AG04450 (cell line): ENCODE data around the gene EMC9. TPM values are rescaled to one million over a fixed set of nuclear protein-coding genes. Genes with fewer than 3 reads are reported as not detected.

Experiments
- CTCF ChIA-PET: fragments of 300-600, 350-600 bp; formaldehyde crosslinking; extraction: SDS; loops from one replicate; lab custom pipeline; 2022; ENCODE audit warnings: antibody characterized with exemption, inconsistent platforms; lab: Charles Lee
- POLR2A ChIA-PET: fragments of 350-600 bp; formaldehyde crosslinking; extraction: SDS; loops from one replicate; lab custom pipeline; 2021; ENCODE audit warnings: antibody characterized with exemption, inconsistent platforms; lab: Yijun Ruan, JAX
- DNase-seq: peaks from one replicate; pipeline ENCODE4 v3.0.0-alpha.2; 2011; ENCODE audit warnings: low read depth, low spot score
- H3K27ac ChIP-seq: one replicate; pipeline ENCODE4 v1.5.1; 2012; ENCODE audit warnings: low read depth, low read length, control low read depth
- H3K27me3 ChIP-seq: one replicate; pipeline ENCODE4 v1.6.0; 2012; ENCODE audit warnings: low read length; ENCODE audit not compliant: control insufficient read depth, insufficient read depth
- H3K4me3 ChIP-seq: 2 replicates; pipeline ENCODE4 v1.5.1; 2011; ENCODE audit warnings: mild to moderate bottlenecking, low read depth, low read length, control low read depth
- H3K9me3 ChIP-seq: 2 replicates; pipeline ENCODE4 v1.5.1; 2012; ENCODE audit warnings: low read length; ENCODE audit not compliant: control insufficient read depth, insufficient read depth
- polyA plus RNA-seq: library from polyadenylated mRNA; depleted of rRNA; stranded (reverse); fragments of >200 nt; gene quantifications from 2 replicates; pipeline ENCODE4 v1.2.3, GENCODE V29; 2011
- TF ChIP-seq, protein P1 (sequence below): IDR thresholded peaks from 2 replicates; pipeline ENCODE4 v1.5.1; 2011; ENCODE audit warnings: low read depth, low read length, control low read depth, inconsistent platforms

EMC9 gene
- polyA plus RNA-seq, 1 experiment = 4.4 TPM

DNA sequence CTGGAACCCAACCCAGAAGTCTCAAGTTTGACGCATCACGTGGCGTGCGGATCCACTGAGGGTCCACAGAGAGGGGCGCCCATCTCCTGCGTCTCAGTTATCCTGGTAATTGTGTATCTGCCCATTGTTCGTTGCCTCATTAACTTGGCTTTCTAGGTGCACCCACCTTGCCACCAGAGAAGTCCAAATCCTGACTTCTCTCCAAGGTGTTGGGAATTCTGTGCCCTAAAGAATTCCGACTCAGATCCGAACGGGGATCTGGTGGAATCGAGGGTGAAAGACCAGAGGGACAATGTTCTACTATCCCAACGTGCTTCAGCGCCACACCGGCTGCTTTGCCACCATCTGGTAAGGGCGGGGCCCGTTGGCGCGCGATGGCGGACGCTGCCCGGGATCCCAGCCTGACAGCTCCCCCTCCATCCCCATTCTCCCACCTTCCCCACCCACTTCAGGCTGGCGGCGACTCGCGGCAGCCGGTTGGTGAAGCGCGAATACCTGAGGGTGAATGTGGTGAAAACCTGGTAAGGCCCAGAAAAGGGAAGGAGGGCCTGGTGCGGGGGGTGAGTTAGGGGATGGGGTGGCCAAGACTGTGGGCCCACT, 31.0 kb upstream of the EMC9 start:
- Histone ChIP-seq H3K27ac (no peak overlapping the region), H3K27me3 (no peaks in the 10 kb centered on the region), H3K4me3 (peak overlapping the region; percentile 37), H3K9me3 (no peaks in the 10 kb centered on the region; the same call in 1 of the 2 replicates)
- CTCF ChIA-PET = interaction anchor here (2.0 kb wide), 1 partner anchor 11 kb away, joined by 8 read pairs; the partner anchor contains the start of gene IRF9
- no peak for DNase-seq
- TF ChIP-seq, protein P1, sequence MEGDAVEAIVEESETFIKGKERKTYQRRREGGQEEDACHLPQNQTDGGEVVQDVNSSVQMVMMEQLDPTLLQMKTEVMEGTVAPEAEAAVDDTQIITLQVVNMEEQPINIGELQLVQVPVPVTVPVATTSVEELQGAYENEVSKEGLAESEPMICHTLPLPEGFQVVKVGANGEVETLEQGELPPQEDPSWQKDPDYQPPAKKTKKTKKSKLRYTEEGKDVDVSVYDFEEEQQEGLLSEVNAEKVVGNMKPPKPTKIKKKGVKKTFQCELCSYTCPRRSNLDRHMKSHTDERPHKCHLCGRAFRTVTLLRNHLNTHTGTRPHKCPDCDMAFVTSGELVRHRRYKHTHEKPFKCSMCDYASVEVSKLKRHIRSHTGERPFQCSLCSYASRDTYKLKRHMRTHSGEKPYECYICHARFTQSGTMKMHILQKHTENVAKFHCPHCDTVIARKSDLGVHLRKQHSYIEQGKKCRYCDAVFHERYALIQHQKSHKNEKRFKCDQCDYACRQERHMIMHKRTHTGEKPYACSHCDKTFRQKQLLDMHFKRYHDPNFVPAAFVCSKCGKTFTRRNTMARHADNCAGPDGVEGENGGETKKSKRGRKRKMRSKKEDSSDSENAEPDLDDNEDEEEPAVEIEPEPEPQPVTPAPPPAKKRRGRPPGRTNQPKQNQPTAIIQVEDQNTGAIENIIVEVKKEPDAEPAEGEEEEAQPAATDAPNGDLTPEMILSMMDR = no peak
- POLR2A ChIA-PET = interaction anchor here (1.0 kb wide), 1 partner anchor 11 kb away, joined by 4 read pairs; the partner anchor contains the start of gene IRF9

GRCh38 chr14:24171422-24172260, 30.2 kb upstream of the EMC9 start, which contains the start of gene REC8:
TSS of gene REC8 (plus strand) at chr14:24172080. CDS start at chr14:24172553, 473 bp downstream.
- peak within 1 kb of the TSS; percentile 37 for H3K4me3 ChIP-seq
- POLR2A ChIA-PET = interaction anchor here (1.0 kb wide), 1 partner anchor 11 kb away, joined by 4 read pairs; the partner anchor contains the start of gene IRF9
- no peak within 1 kb of the TSS for H3K27ac ChIP-seq
- H3K9me3 ChIP-seq = no peaks in the 10 kb centered on the region; the same call in 1 of the 2 replicates
- CTCF ChIA-PET = interaction anchor here (1.9 to 2.0 kb wide), 2 partner anchors 10 kb away, joined by 8 to 19 read pairs; partner anchors contain the start of gene IRF9
- TF ChIP-seq, protein P1 = no peak
- no peaks in the 10 kb centered on the region for H3K27me3 ChIP-seq
- no peak for DNase-seq

DNA sequence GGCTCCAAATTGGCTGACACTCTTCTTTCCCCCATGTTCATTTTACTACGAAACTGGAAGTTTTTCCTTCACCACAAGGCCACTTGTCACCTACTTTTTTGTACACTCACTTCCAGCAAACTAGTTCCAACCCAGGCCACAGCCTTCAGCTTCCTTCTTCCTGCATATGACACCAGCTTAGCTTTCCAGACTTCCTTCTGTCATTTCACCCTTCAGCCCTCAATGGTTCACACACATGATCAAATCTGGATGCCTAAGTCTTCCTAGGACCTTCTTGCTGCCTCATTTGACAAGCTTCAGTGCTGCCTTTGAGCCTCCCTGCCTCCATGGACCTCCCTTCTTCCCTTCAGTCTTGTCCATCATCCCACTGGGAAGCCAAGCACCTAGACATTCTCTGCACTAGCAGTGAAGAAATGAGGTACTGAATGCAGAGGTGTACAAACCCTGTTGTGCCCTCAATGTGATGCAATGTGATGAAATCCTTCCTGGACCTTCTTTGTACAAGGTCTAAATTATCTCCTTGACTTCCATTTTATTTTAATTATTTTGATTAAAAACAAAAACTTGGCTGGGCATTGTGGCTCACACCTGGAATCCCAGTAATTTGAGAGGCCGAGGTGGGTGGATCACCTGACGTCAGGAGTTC, 26.2 kb upstream of the EMC9 start:
- H3K9me3 ChIP-seq = no peaks in the 10 kb centered on the region; the same call in 1 of the 2 replicates
- no peak overlapping the region for H3K4me3 ChIP-seq
- DNase-seq = no peak
- H3K27me3 ChIP-seq = no peaks in the 10 kb centered on the region
- CTCF ChIA-PET = interaction anchor here (1.1 kb wide), 1 partner anchor 141 kb away, joined by 3 read pairs; no protein-coding TSS in a partner anchor
- TF ChIP-seq, protein P1 = no peak
- POLR2A ChIA-PET = interaction anchor here (0.9 kb wide), 1 partner anchor 46 kb away, joined by 9 read pairs; the partner anchor contains the start of gene CHMP4A
- H3K27ac ChIP-seq = no peak overlapping the region

DNA sequence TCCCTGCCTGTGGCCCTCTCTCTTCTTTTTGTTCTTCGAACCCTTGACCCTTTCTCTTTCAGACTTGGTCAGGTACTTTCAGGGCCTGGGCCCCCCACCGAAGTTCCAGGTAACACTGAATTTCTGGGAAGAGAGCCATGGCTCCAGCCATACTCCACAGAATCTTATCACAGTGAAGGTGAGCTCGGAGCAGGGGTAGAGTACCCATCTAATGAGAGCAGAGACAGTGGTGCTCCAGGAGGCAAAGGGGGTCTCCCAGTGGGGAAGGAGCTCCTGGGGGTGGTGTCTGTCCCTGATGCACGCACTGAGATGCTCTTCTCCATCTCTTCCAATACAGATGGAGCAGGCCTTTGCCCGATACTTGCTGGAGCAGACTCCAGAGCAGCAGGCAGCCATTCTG, 24.4 kb upstream of the EMC9 start:
- H3K27me3 ChIP-seq = no peaks in the 10 kb centered on the region
- no peak for DNase-seq
- TF ChIP-seq, protein P1 = no peak
- H3K4me3 ChIP-seq = no peak overlapping the region
- H3K27ac ChIP-seq = no peak overlapping the region
- ChIA-PET CTCF (interaction anchor here (1.3 kb wide), 1 partner anchor 131 kb away, joined by 3 read pairs; no protein-coding TSS in a partner anchor), POLR2A (no interaction called here)
- H3K9me3 ChIP-seq = no peaks in the 10 kb centered on the region
